ENCODE results near the gene BICDL2. TPM values are rescaled to one million over a fixed set of nuclear protein-coding genes. Genes with fewer than 3 reads are reported as not detected.

BICDL2 gene
- total and polyA plus RNA-seq, 7 experiments from 2014 or later: 1.0 TPM; not detected in 6

- peaks cover 36 to 55% (median 43%) of the 10 kb centered on the region in 5 donors for H3K27me3 Mint-ChIP-seq
- no peaks in the 10 kb centered on the region for H3K9me3 Mint-ChIP-seq
- Histone ChIP-seq H3K27ac (ENCODE audit: low read depth, low read length) (no peak overlapping the region), H3K4me1 (ENCODE audit: control insufficient read depth in 2 of 2, insufficient read depth in 2 of 2, low read length in 2 of 2) (peaks cover 18% of the 10 kb centered on the region in 2 donors), H3K36me3 (ENCODE audit: control insufficient read depth in 2 of 3, insufficient read depth in 3 of 3, low read length in 3 of 3) (peaks cover 0 to 20% (median 0%) of the 10 kb centered on the region in 3 experiments), H3K9me3 (ENCODE audit: control insufficient read depth in 2 of 3, low read length in 3 of 3) (no peaks in the 10 kb centered on the region), H3K4me3 (ENCODE audit: low read length) (no peak overlapping the region), H3K27me3 (ENCODE audit: control insufficient read depth in 2 of 2, insufficient read depth in 2 of 2, low read length in 2 of 2) (peaks cover 8 to 11% of the 10 kb centered on the region in 2 donors)
- peak overlapping the region in 9 of 10 donors; percentile 50 to 82 (median 71) for H3K4me3 Mint-ChIP-seq
- H3K27ac Mint-ChIP-seq: peak overlapping the region in 3 of 9 donors; percentile 26 to 53 (median 40)
- no peak for ATAC-seq
- intact Hi-C loops (cut with micrococcal nuclease): loop anchor here (1.0 to 2.0 kb wide), 6 partner anchors 14 to 136 kb away; no protein-coding TSS in a partner anchor
- ChIA-PET CTCF (interaction anchor here (0.6 to 9.2 kb wide), 10 partner anchors 8 to 573 kb away, joined by 3 to 98 read pairs (median 6); partner anchors contain the start of gene ZNF213), POLR2A (interaction anchor here (0.7 to 2.7 kb wide), 11 partner anchors 9 to 135 kb away, joined by 3 to 10 read pairs (median 6); partner anchors contain the start of genes MMP25, TNFRSF12A and ZNF213)
- peaks cover 15 to 35% (median 25%) of the 10 kb centered on the region in 7 donors for H3K4me1 Mint-ChIP-seq
- H3K36me3 Mint-ChIP-seq: peaks cover 0 to 11% (median 0%) of the 10 kb centered on the region in 5 donors
- DNase-seq: no peak
Measured at GRCh38 chr16:3030222-3031212, 6.2 kb downstream of the BICDL2 start.

- DNase-seq (peak in 1 of 9 donors; percentile 68), ATAC-seq (peak; percentile 17)
- peaks cover 0 to 20% (median 0%) of the 10 kb centered on the region in 3 experiments for H3K36me3 ChIP-seq (ENCODE audit: control insufficient read depth in 2 of 3, insufficient read depth in 3 of 3, low read length in 3 of 3)
- H3K9me3 ChIP-seq (ENCODE audit: control insufficient read depth in 2 of 3, low read length in 3 of 3): no peaks in the 10 kb centered on the region
- intact Hi-C loops (cut with micrococcal nuclease): loop anchor here (2.0 to 10.0 kb wide), 5 partner anchors 15 to 495 kb away; partner anchors contain the start of genes CEMP1 (in 1 of the 2) and PDPK1 (in 1 of the 2)
- CTCF ChIA-PET: interaction anchor here (0.6 to 9.2 kb wide), 8 partner anchors 9 to 105 kb away, joined by 3 to 98 read pairs (median 11); partner anchors contain the start of genes CLDN6, TNFRSF12A and ZNF213
- peaks cover 0 to 11% (median 0%) of the 10 kb centered on the region in 5 donors for H3K36me3 Mint-ChIP-seq
- POLR2A ChIA-PET: interaction anchor here (0.6 to 1.9 kb wide), 11 partner anchors 9 to 415 kb away, joined by 3 to 8 read pairs (median 4); partner anchors contain the start of genes TNFRSF12A and ZNF213
- peaks cover 15 to 35% (median 25%) of the 10 kb centered on the region in 7 donors for H3K4me1 Mint-ChIP-seq
- H3K4me1 ChIP-seq (ENCODE audit: control insufficient read depth in 2 of 2, insufficient read depth in 2 of 2, low read length in 2 of 2): peaks cover 18% of the 10 kb centered on the region in 2 donors
- peak overlapping the region in 3 of 9 donors; percentile 26 to 60 (median 40) for H3K27ac Mint-ChIP-seq
- H3K27me3 ChIP-seq (ENCODE audit: control insufficient read depth in 2 of 2, insufficient read depth in 2 of 2, low read length in 2 of 2): peaks cover 6 to 9% of the 10 kb centered on the region in 2 donors
- H3K27ac ChIP-seq (ENCODE audit: low read depth, low read length): no peak overlapping the region
- H3K27me3 Mint-ChIP-seq: peaks cover 32 to 48% (median 36%) of the 10 kb centered on the region in 5 donors
- H3K9me3 Mint-ChIP-seq: no peaks in the 10 kb centered on the region
- peak overlapping the region; percentile 43 for H3K4me3 ChIP-seq (ENCODE audit: low read length)
- H3K4me3 Mint-ChIP-seq: peak overlapping the region; percentile 50 to 82 (median 70)
Measured at GRCh38 chr16:3029491-3030221, 7.1 kb downstream of the BICDL2 start.

- Mint-ChIP-seq H3K4me1 (peaks cover 20 to 38% (median 29%) of the 10 kb centered on the region in 7 donors), H3K36me3 (peaks cover 0 to 14% (median 3%) of the 10 kb centered on the region in 5 donors), H3K4me3 (peak overlapping the region; percentile 27 to 81 (median 62)), H3K27me3 (peaks cover 26 to 42% (median 30%) of the 10 kb centered on the region in 5 donors), H3K9me3 (no peaks in the 10 kb centered on the region), H3K27ac (peak overlapping the region in 1 of 9 donors; percentile 52)
- Histone ChIP-seq H3K4me1 (ENCODE audit: control insufficient read depth in 2 of 2, insufficient read depth in 2 of 2, low read length in 2 of 2) (peaks cover 18 to 22% of the 10 kb centered on the region in 2 donors), H3K9me3 (ENCODE audit: control insufficient read depth in 2 of 3, low read length in 3 of 3) (no peaks in the 10 kb centered on the region), H3K36me3 (ENCODE audit: control insufficient read depth in 2 of 3, insufficient read depth in 3 of 3, low read length in 3 of 3) (peaks cover 0 to 20% (median 0%) of the 10 kb centered on the region in 3 experiments), H3K27ac (ENCODE audit: low read depth, low read length) (no peak overlapping the region), H3K27me3 (ENCODE audit: control insufficient read depth in 2 of 2, insufficient read depth in 2 of 2, low read length in 2 of 2) (peaks cover 6 to 7% of the 10 kb centered on the region in 2 donors), H3K4me3 (ENCODE audit: low read length) (no peak overlapping the region)
- CTCF ChIA-PET: interaction anchor here (0.6 to 9.2 kb wide), 19 partner anchors 10 to 225 kb away, joined by 3 to 98 read pairs (median 4); partner anchors contain the start of genes CLDN6, IL32, TNFRSF12A and ZNF213
- no peak for DNase-seq
- POLR2A ChIA-PET: interaction anchor here (0.5 to 2.3 kb wide), 20 partner anchors 9 to 1243 kb away, joined by 3 to 17 read pairs (median 3); partner anchors contain the start of genes TNFRSF12A and ZNF213
- intact Hi-C loops (cut with micrococcal nuclease): loop anchor here (1.0 to 10.0 kb wide), 5 partner anchors 9 to 494 kb away; partner anchors contain the start of genes CEMP1 (in 1 of the 2), PDPK1 (in 1 of the 2) and TNFRSF12A (in 1 of the 2)
- no peak for ATAC-seq
Measured at GRCh38 chr16:3028716-3029319, 7.9 kb downstream of the BICDL2 start.

- Histone ChIP-seq H3K27me3 (ENCODE audit: control insufficient read depth in 2 of 2, insufficient read depth in 2 of 2, low read length in 2 of 2) (peaks cover 5 to 6% of the 10 kb centered on the region in 2 donors), H3K27ac (ENCODE audit: low read depth, low read length) (no peak overlapping the region), H3K36me3 (ENCODE audit: control insufficient read depth in 2 of 3, insufficient read depth in 3 of 3, low read length in 3 of 3) (peaks cover 0 to 20% (median 0%) of the 10 kb centered on the region in 3 experiments), H3K4me3 (ENCODE audit: low read length) (no peak overlapping the region), H3K4me1 (ENCODE audit: control insufficient read depth in 2 of 2, insufficient read depth in 2 of 2, low read length in 2 of 2) (peaks cover 25 to 28% of the 10 kb centered on the region in 2 donors), H3K9me3 (ENCODE audit: control insufficient read depth in 2 of 3, low read length in 3 of 3) (no peaks in the 10 kb centered on the region)
- peak; percentile 66 to 89 (median 82) for DNase-seq
- Mint-ChIP-seq H3K36me3 (peaks cover 0 to 14% (median 3%) of the 10 kb centered on the region in 5 donors), H3K4me3 (peak overlapping the region in 9 of 10 donors; percentile 16 to 81 (median 66)), H3K9me3 (no peaks in the 10 kb centered on the region), H3K4me1 (peaks cover 20 to 41% (median 36%) of the 10 kb centered on the region in 7 donors), H3K27me3 (peaks cover 19 to 35% (median 23%) of the 10 kb centered on the region in 5 donors), H3K27ac (peak overlapping the region in 3 of 9 donors; percentile 25 to 65 (median 43))
- ATAC-seq: peak; percentile 69
- ChIA-PET POLR2A (interaction anchor here (0.5 to 2.3 kb wide), 18 partner anchors 8 to 1243 kb away, joined by 3 to 17 read pairs (median 3); partner anchors contain the start of genes TNFRSF12A and ZNF213), CTCF (interaction anchor here (0.6 to 9.2 kb wide), 23 partner anchors 9 to 226 kb away, joined by 3 to 98 read pairs (median 4); partner anchors contain the start of genes CLDN6, IL32, TNFRSF12A and ZNF213)
- intact Hi-C loops (cut with micrococcal nuclease): loop anchor here (1.0 to 10.0 kb wide), 5 partner anchors 8 to 493 kb away; partner anchors contain the start of genes CEMP1 (in 1 of the 2), PDPK1 (in 1 of the 2) and TNFRSF12A (in 1 of the 2)
Measured at GRCh38 chr16:3027983-3028715, 8.6 kb downstream of the BICDL2 start.

- ChIA-PET POLR2A (interaction anchor here (0.5 to 2.3 kb wide), 8 partner anchors 20 to 182 kb away, joined by 3 to 17 read pairs (median 4); partner anchors contain the start of gene ZNF213), CTCF (interaction anchor here (0.7 to 9.2 kb wide), 14 partner anchors 8 to 367 kb away, joined by 3 to 98 read pairs (median 6); partner anchors contain the start of genes CLDN6, IL32 and TNFRSF12A)
- H3K36me3 Mint-ChIP-seq: peaks cover 0 to 14% (median 3%) of the 10 kb centered on the region in 5 donors
- H3K27me3 ChIP-seq (ENCODE audit: control insufficient read depth in 2 of 2, insufficient read depth in 2 of 2, low read length in 2 of 2): peaks cover 5 to 6% of the 10 kb centered on the region in 2 donors
- no peak overlapping the region for H3K27ac Mint-ChIP-seq
- peaks cover 12 to 28% (median 16%) of the 10 kb centered on the region in 5 donors for H3K27me3 Mint-ChIP-seq
- no peak overlapping the region for H3K4me3 ChIP-seq (ENCODE audit: low read length)
- H3K4me3 Mint-ChIP-seq: peak overlapping the region in 2 of 10 donors; percentile 13 to 30
- H3K9me3 ChIP-seq (ENCODE audit: control insufficient read depth in 2 of 3, low read length in 3 of 3): no peaks in the 10 kb centered on the region
- H3K4me1 Mint-ChIP-seq: peaks cover 27 to 48% (median 42%) of the 10 kb centered on the region in 7 donors
- DNase-seq (no peak), ATAC-seq (no peak)
- peaks cover 0 to 20% (median 0%) of the 10 kb centered on the region in 3 experiments for H3K36me3 ChIP-seq (ENCODE audit: control insufficient read depth in 2 of 3, insufficient read depth in 3 of 3, low read length in 3 of 3)
- intact Hi-C loops (cut with micrococcal nuclease): loop anchor here in 1 of 2 donors (10.0 kb wide), 2 partner anchors 237 to 493 kb away; partner anchors contain the start of genes CEMP1 and PDPK1
- H3K9me3 Mint-ChIP-seq: no peaks in the 10 kb centered on the region
- no peak overlapping the region for H3K27ac ChIP-seq (ENCODE audit: low read depth, low read length)
- H3K4me1 ChIP-seq (ENCODE audit: control insufficient read depth in 2 of 2, insufficient read depth in 2 of 2, low read length in 2 of 2): peaks cover 31 to 35% of the 10 kb centered on the region in 2 donors
Measured at GRCh38 chr16:3027489-3027795, 9.3 kb downstream of the BICDL2 start.
